ENCODE data around the gene PAPPA. TPM values are rescaled to one million over a fixed set of nuclear protein-coding genes. Genes with fewer than 3 reads are reported as not detected.

PAPPA gene
- total RNA-seq, 2 donors from 2014 or later, result 0.09 TPM

GRCh38 chr9:116251366-116251765 is 97.8 kb downstream of the PAPPA start:
- 82 to 85% methylated on average over 3 to 5 of the region's 5 CpGs for WGBS, 2 experiments (ENCODE audit: insufficient coverage in 1 of 2, insufficient read length in 1 of 2)
- Mint-ChIP-seq H3K36me3 (ENCODE audit: low read depth) (no peaks in the 10 kb centered on the region), H3K27ac (no peak overlapping the region), H3K4me3 (no peak overlapping the region), H3K4me1 (no peaks in the 10 kb centered on the region), H3K27me3 (ENCODE audit: insufficient read depth) (peaks cover 58% of the 10 kb centered on the region), H3K9me3 (no peaks in the 10 kb centered on the region)
- Histone ChIP-seq H3K9ac (ENCODE audit: extremely low read depth, low read length, poor library complexity, severe bottlenecking) (no peak overlapping the region), H3K9me3 (ENCODE audit: control insufficient read depth, low read length) (no peaks in the 10 kb centered on the region), H3K36me3 (ENCODE audit: control insufficient read depth, insufficient read depth, low read length) (no peaks in the 10 kb centered on the region), H3K4me1 (ENCODE audit: control insufficient read depth, insufficient read depth, low read length) (no peaks in the 10 kb centered on the region), H3K4me3 (ENCODE audit: low read length) (no peak overlapping the region), H3K27me3 (ENCODE audit: control insufficient read depth, insufficient read depth, low read length, poor library complexity, severe bottlenecking) (no peaks in the 10 kb centered on the region), H3K27ac (ENCODE audit: low read depth, low read length) (no peak overlapping the region)
- TF ChIP-seq CTCF (conservative IDR thresholded peaks at IDR 0.05), result no peak
- DNase-seq, result no peak

- H3K9me3 Mint-ChIP-seq, result no peaks in the 10 kb centered on the region
- no peaks in the 10 kb centered on the region for H3K36me3 Mint-ChIP-seq (ENCODE audit: low read depth)
- no peaks in the 10 kb centered on the region for H3K4me1 Mint-ChIP-seq
- no peak for TF ChIP-seq CTCF (conservative IDR thresholded peaks at IDR 0.05)
- no peaks in the 10 kb centered on the region for H3K4me1 ChIP-seq (ENCODE audit: control insufficient read depth, insufficient read depth, low read length)
- peaks cover 37% of the 10 kb centered on the region for H3K27me3 Mint-ChIP-seq (ENCODE audit: insufficient read depth)
- no peak overlapping the region for H3K9ac ChIP-seq (ENCODE audit: extremely low read depth, low read length, poor library complexity, severe bottlenecking)
- no peaks in the 10 kb centered on the region for H3K9me3 ChIP-seq (ENCODE audit: control insufficient read depth, low read length)
- peaks cover 8% of the 10 kb centered on the region for H3K27me3 ChIP-seq (ENCODE audit: control insufficient read depth, insufficient read depth, low read length, poor library complexity, severe bottlenecking)
- no peak overlapping the region for H3K4me3 Mint-ChIP-seq
- no peak overlapping the region for H3K27ac ChIP-seq (ENCODE audit: low read depth, low read length)
- no peak overlapping the region for H3K4me3 ChIP-seq (ENCODE audit: low read length)
- H3K36me3 ChIP-seq (ENCODE audit: control insufficient read depth, insufficient read depth, low read length), result no peaks in the 10 kb centered on the region
- WGBS, 2 experiments (ENCODE audit: insufficient coverage in 1 of 2, insufficient read length in 1 of 2), result 80 to 86% methylated on average over 1 to 2 of the region's 2 CpGs
- no peak overlapping the region for H3K27ac Mint-ChIP-seq
- DNase-seq, result no peak
Measured at GRCh38 chr9:116260531-116260930, 106.9 kb downstream of the PAPPA start.

- H3K9ac ChIP-seq (ENCODE audit: extremely low read depth, low read length, poor library complexity, severe bottlenecking), result no peak overlapping the region
- H3K27ac ChIP-seq (ENCODE audit: low read depth, low read length), result no peak overlapping the region
- no peaks in the 10 kb centered on the region for H3K36me3 ChIP-seq (ENCODE audit: control insufficient read depth, insufficient read depth, low read length)
- no peak for TF ChIP-seq CTCF (conservative IDR thresholded peaks at IDR 0.05)
- Mint-ChIP-seq H3K27ac (no peak overlapping the region), H3K36me3 (ENCODE audit: low read depth) (no peaks in the 10 kb centered on the region), H3K4me1 (no peaks in the 10 kb centered on the region), H3K9me3 (no peaks in the 10 kb centered on the region), H3K27me3 (ENCODE audit: insufficient read depth) (peaks cover 53% of the 10 kb centered on the region), H3K4me3 (no peak overlapping the region)
- DNase-seq, result no peak
- no peaks in the 10 kb centered on the region for H3K9me3 ChIP-seq (ENCODE audit: control insufficient read depth, low read length)
- 72 to 78% methylated on average over 5 of the region's 5 CpGs for WGBS, 2 experiments (ENCODE audit: insufficient coverage in 1 of 2, insufficient read length in 1 of 2)
- H3K4me3 ChIP-seq (ENCODE audit: low read length), result no peak overlapping the region
- no peaks in the 10 kb centered on the region for H3K4me1 ChIP-seq (ENCODE audit: control insufficient read depth, insufficient read depth, low read length)
- H3K27me3 ChIP-seq (ENCODE audit: control insufficient read depth, insufficient read depth, low read length, poor library complexity, severe bottlenecking), result peaks cover 14% of the 10 kb centered on the region
Measured at GRCh38 chr9:116262448-116262847, 108.9 kb downstream of the PAPPA start.
